A549 (cell line): Measurements from ENCODE around the gene CHD6.

Source experiments
- CHD2 ChIP-seq: fragments of 150-350 bp; IDR thresholded peaks from 2 replicates; pipeline ENCODE4 v1.6.1; 2014; ENCODE audit warnings: low read length; ENCODE audit not compliant: partially characterized antibody
- EP300 ChIP-seq, 2 experiments: fragments of >200 bp; sonication (Bioruptor Twin); formaldehyde crosslinking; IDR thresholded peaks; 2 replicates in 1 of 2; 3 replicates in 1 of 2; pipeline ENCODE4 v1.6.1; 2016 to 2017
- MAFK ChIP-seq: fragments of 450-650 bp; IDR thresholded peaks from 2 replicates; pipeline ENCODE4 v1.6.1; 2014; ENCODE audit not compliant: partially characterized antibody
- MYC ChIP-seq: IDR thresholded peaks from 2 replicates; pipeline ENCODE4 v1.6.1; 2012; ENCODE audit warnings: mild to moderate bottlenecking, inconsistent platforms, low read length, improper control_type of control experiment, borderline replicate concordance
- POLR2A ChIP-seq: IDR thresholded peaks from 2 replicates; pipeline ENCODE4 v1.6.1; 2012; ENCODE audit warnings: mild to moderate bottlenecking, low read length
- RAD21 ChIP-seq, 2 experiments: fragments of >200 bp in 1 of 2; sonication (Bioruptor Twin) in 1 of 2; formaldehyde crosslinking in 1 of 2; IDR thresholded peaks in 1 of 2; conservative IDR thresholded peaks in 1 of 2; 2 replicates in 1 of 2; 3 replicates in 1 of 2; pipeline ENCODE4 v1.6.1; 2012 to 2018; ENCODE audit warnings: inconsistent platforms in 1 of 2
- RARB ChIP-seq: fragments of 250-450 bp; sonication (Bioruptor Pico); IDR thresholded peaks from 2 replicates; pipeline ENCODE4 v1.8.0; 2021; ENCODE audit warnings: mild to moderate bottlenecking, moderate library complexity
- SMC3 ChIP-seq: fragments of >200 bp; sonication (Bioruptor Twin); formaldehyde crosslinking; IDR thresholded peaks from 3 replicates; pipeline ENCODE4 v1.6.1; 2018; ENCODE audit warnings: inconsistent platforms
- SREBF2 ChIP-seq: fragments of 450-650 bp; IDR thresholded peaks from 2 replicates; pipeline ENCODE4 v1.6.1; 2014; ENCODE audit warnings: mild to moderate bottlenecking, moderate library complexity
- TF ChIP-seq, protein P1 (sequence below): fragments of >200 bp; sonication (Bioruptor Twin); formaldehyde crosslinking; IDR thresholded peaks from 3 replicates; pipeline ENCODE4 v1.5.1; 2016
- TF ChIP-seq, protein P2 (sequence below): fragments of 150-350 bp; IDR thresholded peaks from 2 replicates; pipeline ENCODE4 v1.6.1; 2014; ENCODE audit warnings: low read depth, mild to moderate bottlenecking, low read length
- TF ChIP-seq, protein P3 (sequence below): fragments of 200-600 bp; sonication (generic); IDR thresholded peaks from 2 replicates; pipeline ENCODE4 v1.6.1; 2016; ENCODE audit warnings: antibody characterized with exemption, mild to moderate bottlenecking, moderate library complexity

DNA sequence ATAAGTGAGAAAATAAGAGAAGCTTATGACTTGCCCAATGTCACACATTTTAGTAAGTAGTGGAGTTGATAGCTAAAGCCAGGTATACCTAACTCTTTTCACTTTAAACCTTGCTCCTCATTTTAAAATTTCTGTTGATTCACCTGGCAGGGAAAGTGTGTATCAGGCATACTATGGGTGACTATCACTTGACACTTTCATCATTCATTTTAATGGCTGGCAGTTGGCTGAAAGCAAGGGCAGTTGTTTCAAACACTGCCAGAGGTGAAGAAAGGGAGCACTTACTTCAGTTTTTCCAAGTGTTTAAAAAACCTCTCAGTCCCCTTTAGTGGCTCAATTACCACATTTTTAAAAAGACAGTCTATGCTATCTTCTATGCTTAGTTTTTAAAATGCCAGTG, 173.4 kb downstream of the CHD6 start:
- TF ChIP-seq, protein P1, sequence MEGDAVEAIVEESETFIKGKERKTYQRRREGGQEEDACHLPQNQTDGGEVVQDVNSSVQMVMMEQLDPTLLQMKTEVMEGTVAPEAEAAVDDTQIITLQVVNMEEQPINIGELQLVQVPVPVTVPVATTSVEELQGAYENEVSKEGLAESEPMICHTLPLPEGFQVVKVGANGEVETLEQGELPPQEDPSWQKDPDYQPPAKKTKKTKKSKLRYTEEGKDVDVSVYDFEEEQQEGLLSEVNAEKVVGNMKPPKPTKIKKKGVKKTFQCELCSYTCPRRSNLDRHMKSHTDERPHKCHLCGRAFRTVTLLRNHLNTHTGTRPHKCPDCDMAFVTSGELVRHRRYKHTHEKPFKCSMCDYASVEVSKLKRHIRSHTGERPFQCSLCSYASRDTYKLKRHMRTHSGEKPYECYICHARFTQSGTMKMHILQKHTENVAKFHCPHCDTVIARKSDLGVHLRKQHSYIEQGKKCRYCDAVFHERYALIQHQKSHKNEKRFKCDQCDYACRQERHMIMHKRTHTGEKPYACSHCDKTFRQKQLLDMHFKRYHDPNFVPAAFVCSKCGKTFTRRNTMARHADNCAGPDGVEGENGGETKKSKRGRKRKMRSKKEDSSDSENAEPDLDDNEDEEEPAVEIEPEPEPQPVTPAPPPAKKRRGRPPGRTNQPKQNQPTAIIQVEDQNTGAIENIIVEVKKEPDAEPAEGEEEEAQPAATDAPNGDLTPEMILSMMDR = no peak
- TF ChIP-seq, protein P2, sequence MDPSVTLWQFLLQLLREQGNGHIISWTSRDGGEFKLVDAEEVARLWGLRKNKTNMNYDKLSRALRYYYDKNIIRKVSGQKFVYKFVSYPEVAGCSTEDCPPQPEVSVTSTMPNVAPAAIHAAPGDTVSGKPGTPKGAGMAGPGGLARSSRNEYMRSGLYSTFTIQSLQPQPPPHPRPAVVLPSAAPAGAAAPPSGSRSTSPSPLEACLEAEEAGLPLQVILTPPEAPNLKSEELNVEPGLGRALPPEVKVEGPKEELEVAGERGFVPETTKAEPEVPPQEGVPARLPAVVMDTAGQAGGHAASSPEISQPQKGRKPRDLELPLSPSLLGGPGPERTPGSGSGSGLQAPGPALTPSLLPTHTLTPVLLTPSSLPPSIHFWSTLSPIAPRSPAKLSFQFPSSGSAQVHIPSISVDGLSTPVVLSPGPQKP = no peak
- TF ChIP-seq POLR2A = no peak
- no peak for TF ChIP-seq MAFK
- TF ChIP-seq SREBF2 = no peak
- no peak for TF ChIP-seq CHD2
- TF ChIP-seq SMC3 = no peak
- no peak for TF ChIP-seq RAD21 (conservative IDR thresholded peaks at IDR 0.05 in 1 of 2, IDR thresholded peaks at IDR 0.05 in 1 of 2)
- no peak for TF ChIP-seq EP300 (IDR thresholded peaks at IDR 0.05)
- TF ChIP-seq RARB = no peak
- TF ChIP-seq, protein P3, sequence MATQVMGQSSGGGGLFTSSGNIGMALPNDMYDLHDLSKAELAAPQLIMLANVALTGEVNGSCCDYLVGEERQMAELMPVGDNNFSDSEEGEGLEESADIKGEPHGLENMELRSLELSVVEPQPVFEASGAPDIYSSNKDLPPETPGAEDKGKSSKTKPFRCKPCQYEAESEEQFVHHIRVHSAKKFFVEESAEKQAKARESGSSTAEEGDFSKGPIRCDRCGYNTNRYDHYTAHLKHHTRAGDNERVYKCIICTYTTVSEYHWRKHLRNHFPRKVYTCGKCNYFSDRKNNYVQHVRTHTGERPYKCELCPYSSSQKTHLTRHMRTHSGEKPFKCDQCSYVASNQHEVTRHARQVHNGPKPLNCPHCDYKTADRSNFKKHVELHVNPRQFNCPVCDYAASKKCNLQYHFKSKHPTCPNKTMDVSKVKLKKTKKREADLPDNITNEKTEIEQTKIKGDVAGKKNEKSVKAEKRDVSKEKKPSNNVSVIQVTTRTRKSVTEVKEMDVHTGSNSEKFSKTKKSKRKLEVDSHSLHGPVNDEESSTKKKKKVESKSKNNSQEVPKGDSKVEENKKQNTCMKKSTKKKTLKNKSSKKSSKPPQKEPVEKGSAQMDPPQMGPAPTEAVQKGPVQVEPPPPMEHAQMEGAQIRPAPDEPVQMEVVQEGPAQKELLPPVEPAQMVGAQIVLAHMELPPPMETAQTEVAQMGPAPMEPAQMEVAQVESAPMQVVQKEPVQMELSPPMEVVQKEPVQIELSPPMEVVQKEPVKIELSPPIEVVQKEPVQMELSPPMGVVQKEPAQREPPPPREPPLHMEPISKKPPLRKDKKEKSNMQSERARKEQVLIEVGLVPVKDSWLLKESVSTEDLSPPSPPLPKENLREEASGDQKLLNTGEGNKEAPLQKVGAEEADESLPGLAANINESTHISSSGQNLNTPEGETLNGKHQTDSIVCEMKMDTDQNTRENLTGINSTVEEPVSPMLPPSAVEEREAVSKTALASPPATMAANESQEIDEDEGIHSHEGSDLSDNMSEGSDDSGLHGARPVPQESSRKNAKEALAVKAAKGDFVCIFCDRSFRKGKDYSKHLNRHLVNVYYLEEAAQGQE = no peak
- no peak for TF ChIP-seq MYC
